ENCODE data around the gene PPP2CA. TPM values are rescaled to one million over a fixed set of nuclear protein-coding genes. Genes with fewer than 3 reads are reported as not detected.

Gene PPP2CA
- polyA plus RNA-seq, 2 of the 4 experiments (the other 2 are of a cell fraction): 273 to 357 TPM

- 74% methylated on average over 5 of the region's 5 CpGs for WGBS (ENCODE audit: missing lambda C conversion rate)
- H3K4me3 ChIP-seq: no peak overlapping the region
- no peak for FAIRE-seq
- ATAC-seq: no peak
- no peaks in the 10 kb centered on the region; the same call in 2 of the 3 replicates for H3K4me1 ChIP-seq
- ChIA-PET CTCF (interaction anchor here (1.6 to 3.5 kb wide), 4 partner anchors 11 to 156 kb away, joined by 3 to 34 read pairs (median 8); no protein-coding TSS in a partner anchor), POLR2A (no interaction called here)
- no peak for DNase-seq (ENCODE audit: low read depth in 1 of 2, low spot score in 1 of 2)
- no peak overlapping the region for H3K4me2 ChIP-seq
- no peak overlapping the region for H3K27ac ChIP-seq
- H3K9me3 ChIP-seq: no peaks in the 10 kb centered on the region
- TF ChIP-seq KDM1A (IDR thresholded peaks at IDR 0.05; ENCODE audit: low read depth) (no peak), CTCF (IDR thresholded peaks at IDR 0.05) (no peak), ELK1 (IDR thresholded peaks at IDR 0.05; ENCODE audit: low read depth, low read length) (no peak), HOXB5 (CRISPR knock-in tag; IDR thresholded peaks at IDR 0.05) (no peak), E2F6 (IDR thresholded peaks at IDR 0.05; ENCODE audit: borderline replicate concordance, low read depth) (no peak), BHLHE40 (IDR thresholded peaks at IDR 0.05; ENCODE audit: low read depth, low read length) (no peak), FOSB (CRISPR knock-in tag; IDR thresholded peaks at IDR 0.05) (no peak), EHMT2 (IDR thresholded peaks at IDR 0.05; ENCODE audit: low read depth) (no peak), NPAS2 (CRISPR knock-in tag; IDR thresholded peaks at IDR 0.05; ENCODE audit: borderline replicate concordance) (no peak), CBX8 (IDR thresholded peaks at IDR 0.05) (no peak), NFE2L2 (conservative IDR thresholded peaks at IDR 0.05; ENCODE audit: low read length) (no peak), EHF (CRISPR knock-in tag; IDR thresholded peaks at IDR 0.05) (no peak), HMGXB4 (CRISPR knock-in tag; IDR thresholded peaks at IDR 0.05; ENCODE audit: borderline replicate concordance) (no peak), HDAC2 (IDR thresholded peaks at IDR 0.05) (no peak), RFX5 (IDR thresholded peaks at IDR 0.05) (no peak), REST (IDR thresholded peaks at IDR 0.05) (no peak), TFCP2L1 (CRISPR knock-in tag; IDR thresholded peaks at IDR 0.05) (no peak), CEBPB (IDR thresholded peaks at IDR 0.05) (no peak), JUNB (IDR thresholded peaks at IDR 0.05) (no peak)
Observed at GRCh38 chr5:134195666-134196065, 30.2 kb downstream of the PPP2CA start.
